Astrocyte of the spinal cord (primary cell): ENCODE measurements around the gene PRSS36.

ENCODE experiments used
- DNase-seq: peaks from one replicate; pipeline ENCODE4 v3.0.0; 2011; ENCODE audit warnings: low read depth, low spot score
- H3K4me3 ChIP-seq: 2 replicates; pipeline ENCODE4 v1.5.1; 2011; ENCODE audit warnings: low read depth, mild to moderate bottlenecking, low read length, moderate library complexity
- in situ Hi-C: cut with HindIII; loops from 2 replicates; pipeline ENCODE4 v1.10.0; 2017; ENCODE audit warnings: low sequenced_read_pairs
- TF ChIP-seq, protein P1 (sequence below): IDR thresholded peaks from 2 replicates; pipeline ENCODE4 v1.5.1; 2012; ENCODE audit warnings: low read depth, mild to moderate bottlenecking, low read length, inconsistent platforms

Gene PRSS36

DNA sequence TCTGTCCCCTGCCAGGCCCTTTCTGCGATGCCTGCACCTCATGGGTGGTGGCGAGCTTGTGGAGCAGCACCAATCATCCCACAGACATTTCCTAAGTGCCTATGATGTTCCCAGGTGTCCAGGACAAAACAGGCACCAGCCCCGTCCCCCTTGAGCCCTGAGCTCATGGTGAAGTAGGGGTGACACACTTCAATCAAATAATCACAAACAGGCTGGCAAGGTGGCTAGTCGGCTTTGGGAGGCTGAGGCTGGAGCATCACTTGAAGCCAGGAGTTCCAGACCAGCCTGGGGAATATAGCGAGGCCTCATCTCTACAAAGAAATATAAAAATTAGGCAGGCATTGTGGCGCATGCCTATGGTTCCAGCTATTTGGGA, 13.6 kb downstream of the PRSS36 start:
- no peak for DNase-seq
- in situ Hi-C loops = no loop called here
- H3K4me3 ChIP-seq = no peak overlapping the region
- TF ChIP-seq, protein P1, sequence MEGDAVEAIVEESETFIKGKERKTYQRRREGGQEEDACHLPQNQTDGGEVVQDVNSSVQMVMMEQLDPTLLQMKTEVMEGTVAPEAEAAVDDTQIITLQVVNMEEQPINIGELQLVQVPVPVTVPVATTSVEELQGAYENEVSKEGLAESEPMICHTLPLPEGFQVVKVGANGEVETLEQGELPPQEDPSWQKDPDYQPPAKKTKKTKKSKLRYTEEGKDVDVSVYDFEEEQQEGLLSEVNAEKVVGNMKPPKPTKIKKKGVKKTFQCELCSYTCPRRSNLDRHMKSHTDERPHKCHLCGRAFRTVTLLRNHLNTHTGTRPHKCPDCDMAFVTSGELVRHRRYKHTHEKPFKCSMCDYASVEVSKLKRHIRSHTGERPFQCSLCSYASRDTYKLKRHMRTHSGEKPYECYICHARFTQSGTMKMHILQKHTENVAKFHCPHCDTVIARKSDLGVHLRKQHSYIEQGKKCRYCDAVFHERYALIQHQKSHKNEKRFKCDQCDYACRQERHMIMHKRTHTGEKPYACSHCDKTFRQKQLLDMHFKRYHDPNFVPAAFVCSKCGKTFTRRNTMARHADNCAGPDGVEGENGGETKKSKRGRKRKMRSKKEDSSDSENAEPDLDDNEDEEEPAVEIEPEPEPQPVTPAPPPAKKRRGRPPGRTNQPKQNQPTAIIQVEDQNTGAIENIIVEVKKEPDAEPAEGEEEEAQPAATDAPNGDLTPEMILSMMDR = no peak

DNA sequence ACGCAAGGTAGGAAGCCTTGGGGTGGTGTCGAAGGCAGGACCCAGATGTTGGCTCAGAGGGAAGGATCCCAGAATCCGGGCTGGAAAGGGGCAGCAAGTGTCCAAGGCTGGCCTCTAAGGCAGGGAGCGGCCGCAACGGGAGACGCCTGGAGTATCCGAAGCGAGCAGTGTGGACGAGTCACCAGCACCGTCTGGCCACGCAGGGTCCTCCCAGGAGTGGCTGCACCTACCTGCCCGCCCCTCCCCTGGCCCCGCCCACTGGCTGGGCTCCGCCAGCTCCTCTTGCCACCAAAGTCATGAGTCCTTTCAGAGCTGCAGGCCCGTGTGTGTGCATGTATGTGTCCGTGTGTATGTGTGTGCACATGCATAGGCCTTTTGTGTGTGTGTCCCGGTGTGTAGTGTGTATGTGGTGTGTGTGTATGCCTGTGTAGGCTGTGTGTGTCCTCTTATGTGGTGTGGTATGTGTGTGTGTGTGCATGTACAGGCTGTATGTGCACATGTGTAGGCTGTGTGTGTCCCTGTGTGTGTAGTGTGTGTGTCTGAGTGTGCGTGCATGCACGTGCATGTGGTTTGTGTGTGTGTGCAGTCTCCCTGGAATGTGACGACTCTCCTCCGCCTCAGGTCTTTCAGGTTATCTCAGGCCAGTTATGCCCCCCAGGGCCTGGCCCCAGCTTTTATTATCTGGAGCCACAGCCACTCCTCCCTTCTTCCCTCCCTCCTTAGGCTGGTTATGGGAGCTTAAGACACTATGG, 14.2 kb downstream of the PRSS36 start, which contains the start of gene PRSS8:
PRSS8 (minus strand) TSS at position 193 of the 752 bp plus-strand sequence. CDS start 229 bp downstream, outside the sequence.
- in situ Hi-C loops = no loop called here
- TF ChIP-seq, protein P1 = no peak
- no peak for DNase-seq
- H3K4me3 ChIP-seq = no peak within 1 kb of the TSS

GRCh38 chr16:31134625-31135534, 15.0 kb downstream of the PRSS36 start:
- no peak overlapping the region for H3K4me3 ChIP-seq
- in situ Hi-C loops = no loop called here

GRCh38 chr16:31134091-31134571, 15.7 kb downstream of the PRSS36 start:
- in situ Hi-C loops = no loop called here
- H3K4me3 ChIP-seq = no peak overlapping the region
- TF ChIP-seq, protein P1 = no peak
- DNase-seq = no peak

More at GRCh38 chr16:31134625-31135534, 15.0 kb downstream of the PRSS36 start:
- TF ChIP-seq, protein P1 = no peak
- DNase-seq = no peak

DNA sequence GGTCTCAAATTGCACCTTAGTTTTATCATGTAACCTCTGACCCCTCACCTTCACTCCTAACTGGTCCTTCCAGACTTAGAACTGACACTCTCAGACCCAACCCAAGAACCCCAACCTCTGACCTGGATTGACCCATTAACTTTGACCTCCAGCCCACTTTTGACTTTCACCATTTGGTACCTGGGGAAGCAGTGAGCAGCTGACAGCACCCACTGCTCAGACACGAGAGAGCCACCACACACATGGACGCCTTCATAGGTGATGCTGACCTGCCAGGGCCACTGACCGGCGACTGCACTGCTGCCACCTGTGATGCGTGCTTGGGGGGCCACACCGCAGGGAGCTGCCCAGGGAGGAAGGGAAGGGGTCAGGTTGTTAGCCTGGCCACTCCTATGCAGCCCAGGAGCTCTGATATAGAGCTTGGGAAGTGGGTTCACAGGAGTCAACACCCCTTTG, 16.8 kb downstream of the PRSS36 start:
- no peak overlapping the region for H3K4me3 ChIP-seq
- TF ChIP-seq, protein P1 = no peak
- in situ Hi-C loops = no loop called here
- no peak for DNase-seq

DNA sequence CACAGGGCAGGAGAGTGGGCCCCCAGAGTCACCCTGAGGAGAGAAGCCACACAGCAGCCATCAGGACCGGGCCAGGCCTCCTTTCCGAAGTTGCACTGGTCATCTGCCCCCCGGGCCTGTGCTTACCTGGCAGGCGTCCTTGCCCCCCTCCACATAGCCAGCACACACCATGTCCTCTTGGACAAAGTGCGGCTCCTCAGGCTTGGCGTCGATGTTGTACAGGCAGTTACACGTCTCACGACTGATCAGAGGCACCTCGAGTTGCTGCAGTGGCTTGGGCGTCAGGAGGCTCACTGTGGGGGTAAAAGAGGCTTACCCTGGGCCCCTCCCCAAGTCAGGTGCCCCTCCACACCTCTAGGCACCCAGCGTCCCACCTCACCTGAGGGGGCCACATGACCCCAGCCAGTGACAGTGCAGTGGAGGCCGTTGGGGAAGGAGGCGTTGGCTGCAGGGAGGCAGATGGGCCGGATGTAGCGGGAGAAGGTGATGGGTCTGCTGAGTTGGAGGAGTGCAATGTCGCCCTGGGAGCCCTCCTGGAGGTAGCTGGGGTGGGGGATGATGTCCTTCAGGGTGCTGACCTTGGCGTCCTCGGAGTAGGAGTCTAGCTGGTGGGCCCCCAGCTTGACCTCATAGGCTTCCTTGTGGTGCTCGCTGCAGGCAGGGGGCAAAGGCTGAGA, 17.4 kb downstream of the PRSS36 start:
- no peak overlapping the region for H3K4me3 ChIP-seq
- TF ChIP-seq, protein P1 = no peak
- in situ Hi-C loops = no loop called here
- no peak for DNase-seq
